ENCODE results near the gene FIGN.

Gene FIGN

GRCh38 chr2:163658556-163658955 lies 77.3 kb downstream of the FIGN start:
- no peak for DNase-seq

GRCh38 chr2:163657281-163657656 lies 78.5 kb downstream of the FIGN start:
- no peak for DNase-seq

- DNase-seq, result no peak
These were observed 79.1 kb downstream of the FIGN start for GRCh38 chr2:163656622-163657280.

GRCh38 chr2:163655667-163656066 lies 80.1 kb downstream of the FIGN start:
- DNase-seq, result no peak

- no peak for DNase-seq
These were observed 83.1 kb downstream of the FIGN start for GRCh38 chr2:163652751-163653150.

GRCh38 chr2:163649080-163649479 lies 86.7 kb downstream of the FIGN start:
- no peak for DNase-seq

GRCh38 chr2:163647300-163647699 lies 88.5 kb downstream of the FIGN start:
- DNase-seq, result no peak

GRCh38 chr2:163646687-163647086 lies 89.1 kb downstream of the FIGN start:
- DNase-seq, result no peak

- no peak for DNase-seq
These were observed 91.6 kb downstream of the FIGN start for GRCh38 chr2:163644238-163644637.

- DNase-seq, result no peak
These were observed 93.8 kb downstream of the FIGN start for GRCh38 chr2:163641986-163642385.

- no peak for DNase-seq
These were observed 95.1 kb downstream of the FIGN start for GRCh38 chr2:163640542-163641193.

- DNase-seq, result no peak
These were observed 97.9 kb downstream of the FIGN start for GRCh38 chr2:163637871-163638270.

GRCh38 chr2:163633291-163633690 lies 102.5 kb downstream of the FIGN start:
- no peak for DNase-seq

GRCh38 chr2:163630836-163631235 lies 105.0 kb downstream of the FIGN start:
- DNase-seq, result no peak

GRCh38 chr2:163626639-163627109 lies 109.1 kb downstream of the FIGN start:
- no peak for DNase-seq

GRCh38 chr2:163626208-163626607 lies 109.6 kb downstream of the FIGN start:
- no peak for DNase-seq

GRCh38 chr2:163625632-163626031 lies 110.2 kb downstream of the FIGN start:
- DNase-seq, result no peak

- no peak for DNase-seq
These were observed 114.3 kb downstream of the FIGN start for GRCh38 chr2:163621445-163622004.

GRCh38 chr2:163617517-163617916 lies 118.3 kb downstream of the FIGN start:
- DNase-seq, result no peak

GRCh38 chr2:163613266-163613731 lies 122.5 kb downstream of the FIGN start:
- no peak for DNase-seq

- DNase-seq, result no peak
These were observed 123.5 kb downstream of the FIGN start for GRCh38 chr2:163612332-163612731.

GRCh38 chr2:163611557-163611906 lies 124.3 kb downstream of the FIGN start:
- DNase-seq, result no peak

GRCh38 chr2:163610817-163611556 lies 124.8 kb downstream of the FIGN start:
- no peak for DNase-seq

GRCh38 chr2:163607630-163608029 lies 128.2 kb downstream of the FIGN start:
- no peak for DNase-seq

Data from NCI-H1694 (cell line).